Aortic smooth muscle cell (primary cell): Measurements from ENCODE around the gene FBXO15. TPM values are rescaled to one million over a fixed set of nuclear protein-coding genes. Genes with fewer than 3 reads are reported as not detected.

Experiments
- total RNA-seq: library from RNA; depleted of rRNA; stranded (reverse); fragments of >200 nt; gene quantifications from 2 replicates; pipeline ENCODE4 v1.2.3, GENCODE V29; 2014

Gene FBXO15
- 0.12 and 0.26 TPM in 2 replicates for total RNA-seq

GRCh38 chr18:74147779-74148542 lies at the start of gene FBXO15, which contains the start of gene TIMM21:
Gene FBXO15, minus strand, starts transcription at chr18:74147834. Its CDS starts 49 bp downstream, at chr18:74147785.
Gene TIMM21, plus strand, starts transcription at chr18:74148523. Its CDS starts 286 bp downstream, at chr18:74148809.

Other genes starting within 250 kb of the FBXO15 start
- 26.9 and 39.2 TPM in 2 replicates for gene TIMM21, start 689 bp upstream of the FBXO15 start, total RNA-seq
- 45.0 and 82.1 TPM in 2 replicates for gene CYB5A, start 144.1 kb upstream of the FBXO15 start, total RNA-seq
- not detected in 2 replicates for gene C18orf63, start 168.0 kb upstream of the FBXO15 start, total RNA-seq